Ovary (tissue), 3 donors: ENCODE data around the gene TNS1.

ENCODE experiments used
- EP300 ChIP-seq: sonication (generic); formaldehyde crosslinking; IDR thresholded peaks from one replicate; pipeline ENCODE4 v1.6.1; 2017; ENCODE audit warnings: antibody characterized with exemption
- POLR2A ChIP-seq: fragments of 450-650 bp; IDR thresholded peaks from one replicate; pipeline ENCODE4 v1.6.1; 2017; ENCODE audit warnings: antibody characterized with exemption, mild to moderate bottlenecking, moderate library complexity
- TF ChIP-seq, protein P1 (sequence below), 3 donors: fragments of 450-650 bp in 2 of 3; fragments of 200-600 bp in 1 of 3; IDR thresholded peaks; one replicate each; pipeline versions ENCODE4 v1.5.1 to v1.8.0; 2016 to 2022; ENCODE audit warnings: antibody characterized with exemption in 3 of 3, mild to moderate bottlenecking in 1 of 3
- donor health status: DM: no; HTN: no; CAD: no.

- TF ChIP-seq, protein P1, sequence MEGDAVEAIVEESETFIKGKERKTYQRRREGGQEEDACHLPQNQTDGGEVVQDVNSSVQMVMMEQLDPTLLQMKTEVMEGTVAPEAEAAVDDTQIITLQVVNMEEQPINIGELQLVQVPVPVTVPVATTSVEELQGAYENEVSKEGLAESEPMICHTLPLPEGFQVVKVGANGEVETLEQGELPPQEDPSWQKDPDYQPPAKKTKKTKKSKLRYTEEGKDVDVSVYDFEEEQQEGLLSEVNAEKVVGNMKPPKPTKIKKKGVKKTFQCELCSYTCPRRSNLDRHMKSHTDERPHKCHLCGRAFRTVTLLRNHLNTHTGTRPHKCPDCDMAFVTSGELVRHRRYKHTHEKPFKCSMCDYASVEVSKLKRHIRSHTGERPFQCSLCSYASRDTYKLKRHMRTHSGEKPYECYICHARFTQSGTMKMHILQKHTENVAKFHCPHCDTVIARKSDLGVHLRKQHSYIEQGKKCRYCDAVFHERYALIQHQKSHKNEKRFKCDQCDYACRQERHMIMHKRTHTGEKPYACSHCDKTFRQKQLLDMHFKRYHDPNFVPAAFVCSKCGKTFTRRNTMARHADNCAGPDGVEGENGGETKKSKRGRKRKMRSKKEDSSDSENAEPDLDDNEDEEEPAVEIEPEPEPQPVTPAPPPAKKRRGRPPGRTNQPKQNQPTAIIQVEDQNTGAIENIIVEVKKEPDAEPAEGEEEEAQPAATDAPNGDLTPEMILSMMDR (IDR thresholded peaks at IDR 0.05): no peak
- TF ChIP-seq POLR2A: no peak
- TF ChIP-seq EP300: no peak
These were observed 96.0 kb downstream of the TNS1 start for GRCh38 chr2:217906798-217907197.
